T follicular helper cell (primary cell): ENCODE data around the gene KMT2D.

ENCODE experiments used
- DNase-seq: peaks from one replicate; pipeline ENCODE4 v3.0.0-alpha.2; 2020; ENCODE audit warnings: low read depth

Gene KMT2D

GRCh38 chr12:49018261-49019119 lies 42.1 kb downstream of the KMT2D start, which contains the start of gene PRKAG1:
Gene PRKAG1 (minus strand): TSS chr12:49018776. CDS start chr12:49018740, 36 bp downstream.
- DNase-seq: peak; percentile 96

- no peak for DNase-seq
Measured at GRCh38 chr12:49017891-49018260, 42.7 kb downstream of the KMT2D start.

- no peak for DNase-seq
Measured at GRCh38 chr12:49015196-49015595, 45.4 kb downstream of the KMT2D start.

DNA sequence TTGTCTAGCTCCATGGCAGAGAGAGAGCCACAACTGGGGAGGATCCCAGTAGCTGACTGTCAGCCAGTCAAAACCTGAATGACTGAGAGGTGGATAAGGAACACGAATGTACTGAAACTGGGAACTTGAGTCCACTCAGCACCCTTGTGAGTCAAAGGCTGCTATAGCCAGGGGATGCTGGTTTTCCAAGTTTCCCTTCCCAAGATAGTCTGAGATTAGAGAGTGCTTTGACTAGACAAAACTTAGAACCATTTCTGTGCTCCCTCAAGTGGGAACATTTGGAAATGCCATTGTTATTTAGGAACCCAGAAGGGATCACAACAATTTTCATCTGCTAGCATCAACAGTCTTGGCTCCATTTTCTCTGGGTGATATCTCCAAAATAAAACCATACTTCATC lies 46.0 kb downstream of the KMT2D start:
- DNase-seq: no peak

GRCh38 chr12:49013428-49013827 lies 47.2 kb downstream of the KMT2D start:
- no peak for DNase-seq

DNA sequence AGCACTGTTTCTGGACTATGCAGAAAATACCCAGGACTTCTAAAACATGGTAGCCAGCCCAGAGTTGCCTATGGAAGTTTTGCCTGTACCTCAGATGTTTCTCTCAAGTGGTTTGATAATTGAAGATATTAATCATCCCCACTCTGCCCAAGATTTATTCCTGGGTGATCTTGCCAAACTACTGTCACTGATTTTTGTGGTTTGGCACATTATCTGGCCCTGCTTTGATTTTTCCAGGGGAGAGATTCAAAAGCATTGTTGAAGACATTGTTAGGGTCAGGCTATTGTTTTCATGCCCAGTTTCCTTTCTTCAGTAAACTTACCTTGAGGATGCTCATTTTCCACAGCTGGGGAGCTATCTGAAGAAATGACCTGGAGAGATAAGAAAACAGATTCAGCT lies 47.9 kb downstream of the KMT2D start:
- no peak for DNase-seq
